H9 (cell line): ENCODE measurements around the gene CFAP99. TPM values are rescaled to one million over a fixed set of nuclear protein-coding genes. Genes with fewer than 3 reads are reported as not detected.

ENCODE experiments used
- DNase-seq: peaks from one replicate; pipeline ENCODE4 v3.0.0-alpha.2; 2017
- H2AFZ ChIP-seq: one replicate; pipeline ENCODE4 v1.6.1; 2013; ENCODE audit warnings: mild to moderate bottlenecking, low read length, control low read depth, moderate library complexity
- H2AK5ac ChIP-seq: 2 replicates; pipeline ENCODE4 v1.6.1; 2013; ENCODE audit warnings: low read length, control low read depth, mixed read lengths; ENCODE audit not compliant: insufficient read length
- H2BK120ac ChIP-seq: one replicate; pipeline ENCODE4 v1.6.1; 2013; ENCODE audit warnings: low read depth, mild to moderate bottlenecking, low read length, control low read depth, inconsistent platforms; ENCODE audit not compliant: poor library complexity, severe bottlenecking
- H2BK12ac ChIP-seq: 2 replicates; pipeline ENCODE4 v1.6.1; 2013; ENCODE audit warnings: low read length, control low read depth, mixed read lengths, low read depth; ENCODE audit not compliant: insufficient read length
- H2BK15ac ChIP-seq: 2 replicates; pipeline ENCODE4 v1.6.1; 2013; ENCODE audit warnings: low read depth, low read length, control low read depth
- H2BK20ac ChIP-seq: one replicate; pipeline ENCODE4 v1.6.1; 2013; ENCODE audit warnings: low read depth, mild to moderate bottlenecking, low read length, control low read depth, inconsistent platforms; ENCODE audit not compliant: poor library complexity, severe bottlenecking
- H2BK5ac ChIP-seq: 2 replicates; pipeline ENCODE4 v1.6.1; 2013; ENCODE audit warnings: low read length, control low read depth, mixed read lengths; ENCODE audit not compliant: insufficient read length
- H3K14ac ChIP-seq: 2 replicates; pipeline ENCODE4 v1.6.1; 2013; ENCODE audit warnings: low read length, control low read depth; ENCODE audit not compliant: insufficient read depth
- H3K18ac ChIP-seq: 2 replicates; pipeline ENCODE4 v1.6.1; 2013; ENCODE audit warnings: low read depth, mild to moderate bottlenecking, mixed read lengths, low read length, control low read depth; ENCODE audit not compliant: insufficient read length
- H3K23ac ChIP-seq: 2 replicates; pipeline ENCODE4 v1.6.1; 2013; ENCODE audit warnings: low read length, control low read depth, mixed read lengths, low read depth; ENCODE audit not compliant: insufficient read length
- H3K23me2 ChIP-seq: 2 replicates; pipeline ENCODE4 v1.6.1; 2013; ENCODE audit warnings: low read depth, mild to moderate bottlenecking, mixed read lengths, low read length, control low read depth; ENCODE audit not compliant: insufficient read length, poor library complexity, severe bottlenecking
- H3K27ac ChIP-seq: 2 replicates; pipeline ENCODE4 v1.5.1; 2013; ENCODE audit warnings: low read length, control low read depth, mixed read lengths, low read depth; ENCODE audit not compliant: insufficient read length
- H3K27me3 ChIP-seq: 2 replicates; pipeline ENCODE4 v1.6.1; 2013; ENCODE audit warnings: low read length, control low read depth, inconsistent platforms; ENCODE audit not compliant: insufficient read depth
- H3K4ac ChIP-seq: 2 replicates; pipeline ENCODE4 v1.6.1; 2013; ENCODE audit warnings: low read depth, mild to moderate bottlenecking, control low read depth, inconsistent platforms, low read length, moderate library complexity
- H3K4me1 ChIP-seq: 2 replicates; pipeline ENCODE4 v1.6.1; 2013; ENCODE audit warnings: low read length, control low read depth, inconsistent platforms; ENCODE audit not compliant: insufficient read depth
- H3K4me2 ChIP-seq: 2 replicates; pipeline ENCODE4 v1.6.1; 2013; ENCODE audit warnings: low read length, control low read depth, mixed read lengths; ENCODE audit not compliant: insufficient read length, insufficient read depth
- H3K56ac ChIP-seq: 2 replicates; pipeline ENCODE4 v1.6.1; 2013; ENCODE audit warnings: low read depth, mild to moderate bottlenecking, mixed read lengths, low read length, control low read depth; ENCODE audit not compliant: insufficient read length
- H3K79me1 ChIP-seq: 2 replicates; pipeline ENCODE4 v1.6.1; 2013; ENCODE audit warnings: low read depth, mild to moderate bottlenecking, moderate library complexity, low read length, control low read depth, inconsistent platforms; ENCODE audit not compliant: insufficient read depth, poor library complexity, severe bottlenecking
- H3K79me2 ChIP-seq: 2 replicates; pipeline ENCODE4 v1.6.1; 2013; ENCODE audit warnings: low read length, control low read depth, inconsistent platforms; ENCODE audit not compliant: insufficient read depth
- H3K9ac ChIP-seq: 2 replicates; pipeline ENCODE4 v1.6.1; 2013; ENCODE audit warnings: low read length, control low read depth, mixed read lengths; ENCODE audit not compliant: insufficient read length; ENCODE audit errors: extremely low read depth
- H3K9me3 ChIP-seq: one replicate; pipeline ENCODE4 v1.6.1; 2013; ENCODE audit warnings: low read depth, low read length, inconsistent platforms; ENCODE audit not compliant: control insufficient read depth
- H3T11ph ChIP-seq: one replicate; pipeline ENCODE4 v1.6.1; 2013; ENCODE audit warnings: mild to moderate bottlenecking, low read length, control low read depth, inconsistent platforms
- H4K20me1 ChIP-seq: one replicate; pipeline ENCODE4 v1.6.1; 2013; ENCODE audit not compliant: control insufficient read depth, insufficient read length, insufficient read depth
- H4K5ac ChIP-seq: 2 replicates; pipeline ENCODE4 v1.6.1; 2013; ENCODE audit warnings: low read depth, mild to moderate bottlenecking, mixed read lengths, low read length, control low read depth; ENCODE audit not compliant: insufficient read length
- H4K8ac ChIP-seq: replicated peaks from 2 replicates; pipeline ENCODE4 v1.6.1; 2013; ENCODE audit warnings: low read length, control low read depth, mixed read lengths, low read depth; ENCODE audit not compliant: insufficient read length
- H4K91ac ChIP-seq: 2 replicates; pipeline ENCODE4 v1.6.1; 2013; ENCODE audit warnings: low read depth, mild to moderate bottlenecking, moderate library complexity, mixed read lengths, low read length, control low read depth; ENCODE audit not compliant: insufficient read length
- H3K27ac Mint-ChIP-seq, 3 experiments: 2 replicates in 2 of 3; 3 replicates in 1 of 3; pipeline ENCODE4 v1.8.0; 2020 to 2021; ENCODE audit warnings: mixed read lengths in 3 of 3, mild to moderate bottlenecking in 1 of 3, moderate library complexity in 1 of 3
- H3K27me3 Mint-ChIP-seq: 2 replicates; pipeline ENCODE4 v1.8.0; 2021; ENCODE audit warnings: low read depth, mild to moderate bottlenecking, moderate library complexity, mixed read lengths
- H3K36me3 Mint-ChIP-seq, 3 experiments: 2 replicates in 2 of 3; 3 replicates in 1 of 3; pipeline ENCODE4 v1.8.0; 2020 to 2021; ENCODE audit warnings: low read depth in 3 of 3, mixed read lengths in 3 of 3; ENCODE audit not compliant: insufficient read depth in 1 of 3
- H3K4me1 Mint-ChIP-seq, 2 experiments: 2 replicates each; pipeline ENCODE4 v1.8.0; 2020; ENCODE audit warnings: mixed read lengths in 2 of 2
- H3K4me3 Mint-ChIP-seq, 2 experiments: 2 replicates in 1 of 2; 3 replicates in 1 of 2; pipeline ENCODE4 v1.8.0; 2020 to 2021; ENCODE audit warnings: mild to moderate bottlenecking in 2 of 2, mixed read lengths in 2 of 2, moderate library complexity in 1 of 2
- H3K9me3 Mint-ChIP-seq, 2 experiments: 2 replicates in 1 of 2; 3 replicates in 1 of 2; pipeline ENCODE4 v1.8.0; 2020; ENCODE audit warnings: mild to moderate bottlenecking in 2 of 2, mixed read lengths in 2 of 2, moderate library complexity in 1 of 2
- CTCF ChIP-seq: fragments of 200-600 bp; sonication (generic); conservative IDR thresholded peaks from 3 replicates; pipeline ENCODE4 v1.8.0; 2021; ENCODE audit warnings: antibody characterized with exemption, mild to moderate bottlenecking
- WGBS: extraction: QIAGEN DNeasy Blood & Tissue Kit; methylation state at CpG from one replicate; pipeline ENCODE4 v1.1.7; 2013; ENCODE audit warnings: missing lambda C conversion rate, low lambda C conversion rate, mixed read lengths; ENCODE audit not compliant: insufficient read length; ENCODE audit errors: extremely low coverage; 5-methylcytosine and 5-hydroxymethylcytosine counted together
- total RNA-seq: library from RNA; stranded (reverse); gene quantifications from 2 replicates; pipeline ENCODE4 v1.2.1, GENCODE V29; 2021

Gene CFAP99
- total RNA-seq, 1 experiment from 2014 or later, result 0.35 TPM

GRCh38 chr4:2426711-2427275 is 8.0 kb downstream of the CFAP99 start:
- Histone ChIP-seq H3K23me2 (no peaks in the 10 kb centered on the region), H4K5ac (no peak overlapping the region), H3K27ac (no peak overlapping the region), H2BK120ac (no peak overlapping the region), H4K8ac (no peak overlapping the region), H2BK5ac (no peak overlapping the region), H3K18ac (no peak overlapping the region), H2BK12ac (no peak overlapping the region), H3K9ac (no peak overlapping the region), H3K23ac (no peak overlapping the region), H2BK15ac (no peak overlapping the region), H4K20me1 (no peaks in the 10 kb centered on the region), H2AK5ac (no peak overlapping the region), H3K4me2 (no peak overlapping the region), H3T11ph (no peak overlapping the region), H2AFZ (no peak overlapping the region), H3K4me1 (no peaks in the 10 kb centered on the region), H3K79me1 (no peaks in the 10 kb centered on the region), H3K27me3 (no peaks in the 10 kb centered on the region), H3K9me3 (no peaks in the 10 kb centered on the region), H2BK20ac (no peak overlapping the region), H3K79me2 (no peaks in the 10 kb centered on the region), H3K14ac (no peak overlapping the region), H3K56ac (no peak overlapping the region), H4K91ac (no peak overlapping the region), H3K4ac (no peak overlapping the region)
- WGBS, result no CpG with 5 or more reads among the region's 13 CpGs
- Mint-ChIP-seq H3K36me3 (no peaks in the 10 kb centered on the region), H3K27ac (no peak overlapping the region), H3K4me3 (no peak overlapping the region), H3K9me3 (no peaks in the 10 kb centered on the region; a peak in 1 of 5 replicates), H3K27me3 (peaks cover 15% of the 10 kb centered on the region), H3K4me1 (peaks cover 13% of the 10 kb centered on the region in 2 experiments)
- TF ChIP-seq CTCF, result no peak
- no peak for DNase-seq
